HG02938 (cell line): ENCODE measurements around the gene HSD17B2.
"Not testable (repeated sequence)": the region's sequence is repeated elsewhere in the genome, so short reads cannot be mapped to it uniquely, and the experiment has no call there.

Source experiments
- ATAC-seq: cut with Tn5 transposase; IDR thresholded peaks from one replicate; pipeline ENCODE4 v1.9.1; 2021; ENCODE audit warnings: mild to moderate bottlenecking, moderate library complexity; ENCODE audit not compliant: unreplicated experiment

The HSD17B2 gene

DNA sequence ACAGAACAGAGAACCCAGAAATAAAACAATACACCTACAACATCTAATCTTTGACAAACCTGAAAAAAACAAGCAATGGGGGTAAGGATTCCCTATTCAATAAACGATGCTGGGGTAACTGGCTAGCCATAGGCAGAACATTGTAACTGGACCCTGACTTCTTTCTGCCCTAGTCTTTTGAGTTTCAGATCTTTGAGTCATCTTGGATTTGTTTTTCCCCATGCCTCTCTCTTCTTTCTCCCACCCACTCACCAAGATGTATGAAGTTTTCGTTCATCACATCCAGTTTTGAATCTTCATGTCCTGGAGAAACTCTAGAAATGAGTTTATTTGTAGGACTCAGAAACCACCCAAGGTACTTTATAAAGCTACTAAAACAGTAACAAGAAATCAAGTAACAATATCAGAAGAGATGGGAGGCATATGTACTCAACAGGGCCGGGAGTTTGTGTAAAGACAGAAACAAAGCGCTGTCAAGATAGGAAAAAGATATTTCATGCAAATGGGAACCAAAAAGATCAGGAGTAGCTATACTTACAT lies 39.0 kb downstream of the HSD17B2 start:
- ATAC-seq: no peak

DNA sequence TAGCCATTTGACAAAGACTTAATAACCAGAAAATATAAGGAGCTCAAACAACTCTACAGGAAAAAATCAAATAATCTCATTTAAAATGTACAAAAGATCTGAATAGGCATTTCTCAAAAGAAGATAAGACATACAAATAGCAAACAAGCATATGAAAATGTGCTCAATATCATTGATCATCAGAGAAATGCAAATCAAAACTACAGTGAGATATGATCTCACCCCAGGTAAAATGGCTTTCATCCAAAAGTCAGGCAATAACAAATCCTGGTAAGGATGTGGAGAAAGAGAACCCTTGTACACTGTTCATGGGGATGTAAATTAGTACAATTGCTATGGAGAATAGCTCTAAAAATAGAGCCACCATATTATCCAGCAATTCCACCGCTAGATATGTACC lies 43.1 kb downstream of the HSD17B2 start:
- no peak for ATAC-seq

DNA sequence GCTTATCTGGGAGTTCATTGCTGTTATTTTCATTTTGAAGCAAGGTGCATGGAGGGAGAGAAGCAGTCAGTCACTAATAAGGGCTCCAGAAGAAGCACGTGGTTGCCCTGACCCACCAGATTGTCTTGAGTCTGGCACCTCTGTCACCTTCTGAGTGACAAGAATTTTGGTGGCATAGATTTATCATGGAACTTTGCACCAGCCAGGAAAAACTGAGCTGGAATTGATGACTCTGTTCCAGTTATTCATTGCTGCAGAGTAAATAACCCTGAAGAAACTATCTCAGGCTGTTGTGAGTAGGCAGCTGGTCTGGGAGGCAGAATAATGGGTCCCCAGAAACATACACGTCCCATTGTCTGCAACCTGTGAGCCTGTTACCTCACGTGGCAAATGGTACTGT lies 44.8 kb downstream of the HSD17B2 start:
- ATAC-seq: no peak

DNA sequence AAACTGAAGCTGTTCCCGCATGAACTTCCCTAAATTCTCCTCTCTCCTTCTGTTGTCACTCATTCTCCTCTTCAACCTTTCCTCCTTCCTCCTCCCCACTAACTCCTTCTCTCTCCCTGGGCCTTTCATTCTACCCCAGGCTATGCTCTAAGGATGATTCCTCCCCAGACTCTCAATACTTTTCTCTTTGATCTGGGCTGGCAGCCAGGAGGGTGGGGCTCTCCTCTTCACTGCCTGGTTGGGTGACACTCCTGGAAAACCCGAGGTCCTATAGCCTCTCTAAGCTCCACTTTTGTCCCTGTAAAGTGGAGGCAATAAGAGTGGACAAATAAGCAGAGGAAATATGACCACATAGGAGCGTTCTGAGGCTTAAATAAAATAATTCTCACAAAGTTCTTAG lies 46.2 kb downstream of the HSD17B2 start:
- ATAC-seq: no peak

DNA sequence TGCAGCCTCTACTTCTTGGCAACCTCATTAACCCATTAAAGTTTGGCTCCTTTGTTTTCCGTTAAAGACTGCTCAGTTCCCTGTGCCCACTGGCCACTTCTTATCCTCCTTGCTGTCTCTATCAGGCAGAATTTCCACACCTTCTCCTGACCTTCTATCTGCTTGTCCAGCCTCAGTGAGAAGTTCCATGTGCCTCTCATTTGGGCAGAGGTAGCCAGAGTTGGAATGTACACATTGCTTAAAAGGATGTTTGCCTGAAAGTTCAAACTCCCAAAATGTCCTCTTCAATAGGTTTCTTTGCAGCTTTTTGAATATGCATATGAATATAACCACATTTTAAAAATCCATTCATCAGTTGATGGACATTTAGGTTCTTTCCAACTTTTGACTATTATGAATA lies 47.0 kb downstream of the HSD17B2 start:
- no peak for ATAC-seq

GRCh38 chr16:82082543-82083244 lies 47.6 kb downstream of the HSD17B2 start:
- peak; percentile 67 for ATAC-seq

GRCh38 chr16:82083710-82084353 lies 48.8 kb downstream of the HSD17B2 start:
- ATAC-seq: no peak

DNA sequence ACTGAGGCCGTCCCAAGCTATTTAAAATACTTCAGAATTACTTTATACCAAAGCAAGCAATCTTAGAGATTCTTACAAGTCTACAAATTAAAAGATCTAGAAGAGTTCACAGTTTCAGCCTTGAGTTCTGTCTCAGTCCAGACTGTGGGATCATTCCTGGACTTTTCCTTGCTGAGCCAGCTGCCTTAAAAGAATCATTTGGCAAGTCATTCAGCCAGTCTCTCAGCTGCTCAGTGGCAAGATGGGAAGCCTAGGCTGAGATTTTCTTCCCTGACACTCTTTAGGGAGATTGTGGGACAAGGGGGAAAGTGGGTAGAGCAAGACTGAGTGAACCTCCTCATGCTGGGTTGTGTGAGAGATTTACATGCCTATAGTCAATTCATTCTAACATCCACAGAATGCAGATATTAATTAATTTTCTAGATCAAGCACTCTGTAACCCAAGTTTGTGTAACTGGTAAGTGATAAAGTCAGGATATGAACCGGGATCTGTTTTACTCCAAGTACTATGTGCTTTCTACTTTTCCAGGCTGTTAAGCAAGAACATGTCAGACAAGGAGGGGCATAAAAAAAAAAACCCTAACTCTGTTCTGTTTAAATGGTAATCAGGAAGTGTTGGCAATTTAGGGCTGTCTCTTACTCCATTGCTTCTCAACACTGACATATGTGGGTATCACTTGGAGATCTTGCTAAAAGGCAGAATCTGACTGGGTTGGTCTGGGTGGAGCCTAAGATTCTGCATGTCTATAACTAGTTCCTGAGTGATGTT lies 50.1 kb downstream of the HSD17B2 start:
- ATAC-seq: no peak

DNA sequence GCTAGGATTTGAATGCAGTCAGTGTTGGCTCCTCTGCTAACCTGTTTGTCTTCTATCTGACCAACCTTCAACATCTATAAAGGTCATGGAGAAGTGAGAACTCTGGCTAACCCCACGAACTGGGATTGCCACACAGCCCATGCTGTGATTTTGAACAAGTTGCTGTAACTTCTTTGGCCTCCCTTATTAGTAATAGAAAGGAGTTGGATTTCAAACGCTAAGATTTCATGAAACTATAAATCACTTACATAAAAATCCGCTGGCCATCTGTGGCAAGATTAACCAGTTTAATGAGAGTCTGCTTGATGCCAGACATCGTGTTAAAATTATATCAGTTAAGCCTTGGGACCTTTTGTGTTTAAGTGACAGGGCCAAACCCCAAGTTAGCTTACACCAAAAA lies 53.4 kb downstream of the HSD17B2 start:
- ATAC-seq: no peak

GRCh38 chr16:82091241-82091640 lies 56.2 kb downstream of the HSD17B2 start:
- no peak for ATAC-seq

DNA sequence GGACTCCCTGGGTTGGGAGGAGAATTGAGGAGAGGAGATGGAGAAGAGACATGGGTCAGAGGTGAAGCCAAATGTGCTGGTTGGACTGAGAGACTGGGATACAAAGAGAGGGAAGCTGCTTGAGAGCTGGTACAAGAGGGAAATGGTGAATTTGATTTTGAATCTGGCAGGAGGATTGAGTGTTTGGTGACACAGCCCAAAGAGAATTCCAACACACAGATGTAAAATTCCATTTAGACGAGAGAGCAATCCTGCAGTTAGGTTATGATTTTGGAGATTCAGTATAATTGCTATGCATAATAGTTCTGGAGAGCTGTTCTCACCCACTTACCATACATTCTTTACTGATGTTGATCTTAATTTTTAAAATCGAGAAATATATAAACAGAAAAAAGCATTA lies 57.7 kb downstream of the HSD17B2 start:
- ATAC-seq: no peak

- ATAC-seq: no peak
Observed at GRCh38 chr16:82093666-82094300, 58.7 kb downstream of the HSD17B2 start.

- no peak for ATAC-seq
Observed at GRCh38 chr16:82094942-82095540, 60.0 kb downstream of the HSD17B2 start.

GRCh38 chr16:82096641-82097040 lies 61.6 kb downstream of the HSD17B2 start:
- no peak for ATAC-seq

DNA sequence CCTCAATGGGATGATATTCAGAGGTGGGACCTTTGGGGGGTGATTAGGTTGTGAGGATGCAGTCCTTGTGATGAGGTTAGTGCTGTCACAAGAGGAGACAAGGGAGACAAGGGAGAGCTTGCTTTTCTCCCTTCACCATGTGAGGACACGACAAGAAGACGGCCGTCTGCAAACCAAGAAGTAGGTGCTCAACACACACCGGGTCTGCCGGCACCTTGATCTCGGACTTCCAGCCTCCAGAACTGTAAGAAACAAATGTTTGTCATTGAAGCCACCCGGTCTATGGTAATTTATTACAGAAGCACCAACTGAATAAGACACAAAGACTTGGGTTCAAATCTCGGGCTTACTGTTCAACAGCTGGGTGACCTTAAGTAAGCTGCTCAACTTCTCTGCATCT lies 70.1 kb downstream of the HSD17B2 start:
- ATAC-seq: no peak

- ATAC-seq: no peak
Observed at GRCh38 chr16:82108100-82108499, 73.0 kb downstream of the HSD17B2 start.

GRCh38 chr16:82108774-82109173 lies 73.7 kb downstream of the HSD17B2 start:
- ATAC-seq: no peak

DNA sequence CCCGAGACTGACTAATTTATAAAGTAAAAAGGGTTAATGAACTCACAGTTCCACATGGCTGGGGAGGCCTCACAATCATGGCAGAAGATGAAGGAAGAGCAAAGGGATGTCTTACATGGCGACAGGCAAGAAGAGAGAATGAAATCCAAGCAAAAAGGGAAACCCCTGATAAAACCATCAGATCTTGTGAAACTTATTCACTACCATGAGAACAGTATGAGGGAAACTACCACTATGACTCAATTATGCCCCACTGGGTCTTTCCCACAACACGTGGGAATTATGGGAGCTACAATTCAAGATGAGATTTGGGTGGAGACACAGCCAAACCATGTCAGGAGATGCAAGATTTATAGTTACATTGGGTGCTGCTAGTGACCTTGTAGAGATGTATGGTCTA lies 74.2 kb downstream of the HSD17B2 start:
- not testable (repeated sequence) for ATAC-seq

DNA sequence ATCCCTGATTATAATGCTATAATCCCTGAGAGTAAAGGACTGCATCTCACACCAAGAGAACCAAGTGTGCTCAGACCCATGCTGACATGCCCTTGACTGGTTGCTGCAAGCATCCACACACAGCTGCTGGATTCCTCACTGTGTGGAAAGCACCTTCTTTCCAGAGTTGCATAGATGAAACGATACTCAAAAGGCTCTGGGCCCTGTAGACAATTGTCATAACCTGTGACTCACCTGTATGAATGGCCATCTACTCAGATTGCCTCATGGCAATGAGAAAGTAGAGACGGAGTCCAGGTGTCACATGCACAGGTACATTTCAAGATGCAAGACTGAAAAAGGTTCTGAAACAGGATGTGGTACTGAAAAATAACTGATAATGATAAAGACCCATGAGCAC lies 76.9 kb downstream of the HSD17B2 start:
- ATAC-seq: no peak

DNA sequence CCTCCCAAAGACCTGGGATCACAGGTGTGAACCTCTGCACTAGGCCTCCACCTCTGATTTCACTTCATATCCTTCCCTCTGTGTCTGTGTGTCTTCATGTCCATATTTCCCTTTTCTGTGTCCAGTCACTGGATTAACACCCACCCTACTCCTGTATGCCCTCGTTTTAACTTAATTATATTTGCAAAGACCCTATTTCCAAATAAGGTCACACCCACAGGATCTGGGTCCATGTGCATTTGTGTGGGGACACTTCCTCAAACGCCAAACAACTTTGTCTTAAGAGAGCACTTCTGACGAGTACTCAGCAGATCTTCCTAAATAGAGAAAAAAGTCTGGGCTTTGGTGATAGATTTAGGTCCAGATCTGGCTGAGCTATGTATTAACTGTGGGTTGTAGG lies 78.7 kb downstream of the HSD17B2 start:
- no peak for ATAC-seq

- ATAC-seq: no peak
Observed at GRCh38 chr16:82116535-82116934, 81.5 kb downstream of the HSD17B2 start.
